Loucy (cell line): Measurements from ENCODE around the gene FAT1.

Source experiments
- EZH2phosphoT487 ChIP-seq: fragments of 200-600 bp; IDR thresholded peaks from 2 replicates; pipeline ENCODE4 v1.6.1; 2018; ENCODE audit warnings: antibody characterized with exemption, mild to moderate bottlenecking, moderate library complexity, borderline replicate concordance
- TF ChIP-seq, protein P1 (sequence below): fragments of 200-600 bp; sonication (generic); conservative IDR thresholded peaks from 2 replicates; pipeline ENCODE4 v1.5.1; 2014; ENCODE audit warnings: mild to moderate bottlenecking, antibody characterized with exemption, low read length

DNA sequence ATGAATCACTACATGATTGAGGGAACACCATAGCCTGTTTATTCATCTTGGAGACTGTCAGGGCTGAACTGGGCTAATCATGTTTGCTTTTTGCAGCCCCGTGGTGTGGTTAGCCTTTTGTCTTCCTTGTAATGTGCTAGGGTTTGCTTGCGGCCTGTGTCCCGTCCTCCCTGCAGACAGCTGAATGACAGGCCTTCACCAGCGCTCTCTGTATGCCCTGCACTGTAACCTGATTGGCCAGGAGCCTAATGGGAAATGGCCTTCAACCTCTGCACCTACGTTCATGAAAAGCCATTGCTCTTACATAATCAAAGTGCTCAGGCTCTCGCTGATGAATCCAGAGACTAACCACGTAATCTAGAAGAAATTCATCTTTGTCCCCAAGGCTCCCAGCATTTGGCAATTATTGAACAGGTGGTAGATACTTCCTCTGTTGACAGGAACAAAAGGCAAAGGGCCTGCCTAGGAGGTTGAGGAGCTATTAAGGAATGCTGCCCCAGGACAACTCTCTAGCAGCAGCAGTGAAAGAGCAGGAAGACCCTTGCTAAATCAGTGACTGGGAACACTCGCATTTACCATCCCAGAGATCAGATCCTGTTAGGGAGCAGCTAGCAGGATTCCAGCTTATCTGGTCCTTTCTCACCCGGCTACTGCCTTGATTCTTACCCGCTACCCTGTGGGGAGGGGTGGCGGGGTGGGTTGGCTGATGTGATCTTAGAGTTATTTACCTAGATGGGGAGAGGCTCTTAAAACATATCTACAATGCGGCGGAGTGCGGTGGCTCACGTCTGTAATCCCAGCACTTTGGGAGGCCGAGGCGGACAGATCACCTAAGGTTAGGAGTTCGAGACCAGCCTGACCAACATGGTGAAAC lies 42.3 kb upstream of the FAT1 start:
- TF ChIP-seq, protein P1, sequence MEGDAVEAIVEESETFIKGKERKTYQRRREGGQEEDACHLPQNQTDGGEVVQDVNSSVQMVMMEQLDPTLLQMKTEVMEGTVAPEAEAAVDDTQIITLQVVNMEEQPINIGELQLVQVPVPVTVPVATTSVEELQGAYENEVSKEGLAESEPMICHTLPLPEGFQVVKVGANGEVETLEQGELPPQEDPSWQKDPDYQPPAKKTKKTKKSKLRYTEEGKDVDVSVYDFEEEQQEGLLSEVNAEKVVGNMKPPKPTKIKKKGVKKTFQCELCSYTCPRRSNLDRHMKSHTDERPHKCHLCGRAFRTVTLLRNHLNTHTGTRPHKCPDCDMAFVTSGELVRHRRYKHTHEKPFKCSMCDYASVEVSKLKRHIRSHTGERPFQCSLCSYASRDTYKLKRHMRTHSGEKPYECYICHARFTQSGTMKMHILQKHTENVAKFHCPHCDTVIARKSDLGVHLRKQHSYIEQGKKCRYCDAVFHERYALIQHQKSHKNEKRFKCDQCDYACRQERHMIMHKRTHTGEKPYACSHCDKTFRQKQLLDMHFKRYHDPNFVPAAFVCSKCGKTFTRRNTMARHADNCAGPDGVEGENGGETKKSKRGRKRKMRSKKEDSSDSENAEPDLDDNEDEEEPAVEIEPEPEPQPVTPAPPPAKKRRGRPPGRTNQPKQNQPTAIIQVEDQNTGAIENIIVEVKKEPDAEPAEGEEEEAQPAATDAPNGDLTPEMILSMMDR: no peak
- no peak for TF ChIP-seq EZH2phosphoT487
